Glomerular visceral epithelial cell (primary cell): Measurements from ENCODE around the gene GPHA2.
"Not testable (repeated sequence)": the region's sequence is repeated elsewhere in the genome, so short reads cannot be mapped to it uniquely, and the experiment has no call there.

Source experiments
- DNase-seq: peaks from one replicate; pipeline ENCODE4 v3.0.0-alpha.2; 2016; ENCODE audit errors: extremely low spot score

Gene GPHA2

GRCh38 chr11:64935359-64936081 is at the start of gene GPHA2:
Gene GPHA2, minus strand, starts transcription at chr11:64935893. Its CDS starts 433 bp downstream, at chr11:64935460.
- no peak for DNase-seq

- not testable (repeated sequence) for DNase-seq
Observed at GRCh38 chr11:64983339-64983738, 47.6 kb upstream of the GPHA2 start.

GRCh38 chr11:64976651-64977050 is 41.0 kb upstream of the GPHA2 start:
- DNase-seq = no peak

GRCh38 chr11:64974124-64974523 is 38.4 kb upstream of the GPHA2 start:
- no peak for DNase-seq

GRCh38 chr11:64971421-64972233 is 35.9 kb upstream of the GPHA2 start, which contains the start of gene MAJIN:
Gene MAJIN, minus strand, starts transcription at chr11:64972108. Its CDS starts 12,703 bp downstream, at chr11:64959405.
- DNase-seq = peak; percentile 52

- DNase-seq = peak; percentile 19
Observed at GRCh38 chr11:64970731-64971151, 35.0 kb upstream of the GPHA2 start.

GRCh38 chr11:64969209-64969608 is 33.5 kb upstream of the GPHA2 start:
- peak; percentile 63 for DNase-seq

GRCh38 chr11:64967375-64967774 is 31.7 kb upstream of the GPHA2 start:
- DNase-seq = no peak

- no peak for DNase-seq
Observed at GRCh38 chr11:64963072-64963631, 27.5 kb upstream of the GPHA2 start.

GRCh38 chr11:64960719-64961118 is 25.0 kb upstream of the GPHA2 start:
- DNase-seq = no peak

- no peak for DNase-seq
Observed at GRCh38 chr11:64959498-64959897, 23.8 kb upstream of the GPHA2 start.

GRCh38 chr11:64954201-64954600 is 18.5 kb upstream of the GPHA2 start:
- DNase-seq = no peak

- DNase-seq = no peak
Observed at GRCh38 chr11:64951529-64951928, 15.8 kb upstream of the GPHA2 start.

GRCh38 chr11:64947208-64947814 is 11.6 kb upstream of the GPHA2 start:
- no peak for DNase-seq

- DNase-seq = no peak
Observed at GRCh38 chr11:64936539-64936938, 846 bp upstream of the GPHA2 start.

- no peak for DNase-seq
Observed at GRCh38 chr11:64934682-64935358, 873 bp downstream of the GPHA2 start.

- DNase-seq = no peak
Observed at GRCh38 chr11:64933935-64934681, 1.6 kb downstream of the GPHA2 start.

GRCh38 chr11:64933213-64933934 is 2.3 kb downstream of the GPHA2 start:
- DNase-seq = no peak

GRCh38 chr11:64932324-64932723 is 3.4 kb downstream of the GPHA2 start:
- DNase-seq = no peak

GRCh38 chr11:64931290-64931689 is 4.4 kb downstream of the GPHA2 start:
- no peak for DNase-seq
